BLaER1 (cell line): ENCODE measurements around the gene TUBGCP2.
A peak's percentile ranks its signal among the peaks of the same experiment; 100 is the strongest.

ENCODE experiments used
- H3K27ac ChIP-seq: shearing (Covaris generic); formaldehyde crosslinking; 2 replicates; pipeline ENCODE4 v1.8.1; 2022
- H3K27me3 ChIP-seq: shearing (Covaris generic); formaldehyde crosslinking; 2 replicates; pipeline ENCODE4 v1.8.1; 2022
- H3K36me3 ChIP-seq: shearing (Covaris generic); formaldehyde crosslinking; 2 replicates; pipeline ENCODE4 v1.8.1; 2022
- H3K4me1 ChIP-seq: shearing (Covaris generic); formaldehyde crosslinking; 2 replicates; pipeline ENCODE4 v1.8.1; 2022
- H3K4me2 ChIP-seq: shearing (Covaris generic); formaldehyde crosslinking; 2 replicates; pipeline ENCODE4 v1.8.1; 2022
- H3K4me3 ChIP-seq: shearing (Covaris generic); formaldehyde crosslinking; 2 replicates; pipeline ENCODE4 v1.8.1; 2022
- H3K9ac ChIP-seq: shearing (Covaris generic); formaldehyde crosslinking; 2 replicates; pipeline ENCODE4 v1.8.1; 2022
- H3K9me3 ChIP-seq: shearing (Covaris generic); formaldehyde crosslinking; 2 replicates; pipeline ENCODE4 v1.8.1; 2022
- H4K20me1 ChIP-seq: shearing (Covaris generic); formaldehyde crosslinking; 2 replicates; pipeline ENCODE4 v1.8.1; 2022
- Cebpa-rat ChIP-seq: shearing (Covaris generic); IDR thresholded peaks from 2 replicates; pipeline ENCODE4 v1.8.1; 2022

The TUBGCP2 gene

DNA sequence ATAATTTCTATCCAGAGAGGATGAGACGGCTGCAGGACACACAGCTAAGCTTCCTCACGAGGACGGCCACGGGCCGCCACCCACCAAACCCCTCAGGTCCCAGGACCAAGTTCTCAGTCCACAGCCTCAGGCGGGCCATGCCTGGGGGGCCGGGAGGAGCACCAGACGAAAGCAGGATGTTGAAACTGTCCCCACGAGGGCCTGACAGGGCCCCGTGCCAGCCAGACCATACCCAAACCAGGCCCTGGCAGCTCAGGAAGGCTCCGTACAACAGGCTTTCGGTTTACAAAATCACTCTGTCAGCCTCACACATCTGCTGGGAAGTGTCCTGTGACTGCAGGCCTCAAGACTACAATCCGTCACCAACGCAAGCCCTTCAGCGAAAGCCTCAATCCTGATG, 14.5 kb downstream of the TUBGCP2 start:
- Histone ChIP-seq H4K20me1 (peaks cover 43% of the 10 kb centered on the region), H3K36me3 (peaks cover 89% of the 10 kb centered on the region), H3K4me2 (no peak overlapping the region), H3K4me3 (no peak overlapping the region), H3K4me1 (no peaks in the 10 kb centered on the region), H3K9ac (peak overlapping the region; percentile 49; the same call in 1 of the 2 replicates), H3K27me3 (no peaks in the 10 kb centered on the region), H3K27ac (no peak overlapping the region), H3K9me3 (no peaks in the 10 kb centered on the region)
- no peak for TF ChIP-seq Cebpa-rat

GRCh38 chr10:133293810-133294119, 14.9 kb downstream of the TUBGCP2 start:
- no peak for TF ChIP-seq Cebpa-rat
- H3K9ac ChIP-seq = no peak overlapping the region; the same call in 1 of the 2 replicates

DNA sequence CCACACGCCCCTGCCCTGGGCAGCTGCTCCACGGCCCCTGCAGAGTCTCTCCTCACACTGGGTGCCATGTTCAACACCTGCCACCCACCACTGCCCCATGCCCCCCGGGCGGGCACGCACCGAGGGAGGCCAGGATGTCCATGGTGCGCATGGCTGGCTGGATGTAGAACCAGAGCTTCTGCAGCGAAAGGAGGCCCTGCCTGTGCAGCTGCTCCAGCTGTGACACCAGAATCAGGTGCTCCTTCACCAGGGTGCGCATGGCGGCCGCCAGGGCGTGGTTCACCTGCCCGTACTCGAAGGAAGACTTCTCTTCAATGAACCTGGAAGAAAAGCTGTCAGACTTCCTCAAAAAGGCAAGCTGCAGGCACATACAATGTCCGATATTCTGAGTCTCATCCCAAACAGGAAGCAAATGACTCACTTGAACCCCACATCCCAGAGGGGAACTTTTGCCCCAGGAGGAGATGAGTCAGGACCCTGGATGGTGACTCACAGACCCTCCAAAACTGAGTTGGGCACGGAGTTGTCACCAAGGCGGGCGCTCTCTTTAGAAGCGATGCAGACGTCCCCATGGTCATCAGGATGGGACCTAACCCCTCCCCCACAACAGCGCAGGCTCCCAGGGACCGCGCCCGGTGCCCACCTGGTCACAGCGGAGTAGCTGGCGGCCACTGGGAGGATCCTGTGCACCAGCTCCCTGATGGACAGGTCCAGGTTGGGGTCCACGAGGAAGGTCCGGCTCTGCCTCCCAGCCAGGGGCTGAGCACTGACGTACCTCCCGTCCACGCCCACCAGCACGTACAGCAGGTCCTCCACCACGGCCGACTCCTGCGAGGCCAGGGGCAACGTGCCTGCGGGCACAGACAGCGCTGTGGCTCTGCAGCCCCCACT, 15.5 kb downstream of the TUBGCP2 start:
- Histone ChIP-seq H4K20me1 (peaks cover 34% of the 10 kb centered on the region), H3K9ac (no peak overlapping the region), H3K4me2 (no peak overlapping the region), H3K9me3 (no peaks in the 10 kb centered on the region), H3K4me1 (no peaks in the 10 kb centered on the region), H3K27ac (no peak overlapping the region), H3K27me3 (no peaks in the 10 kb centered on the region), H3K36me3 (peaks cover 89% of the 10 kb centered on the region), H3K4me3 (no peak overlapping the region)
- no peak for TF ChIP-seq Cebpa-rat

More at GRCh38 chr10:133293810-133294119, 14.9 kb downstream of the TUBGCP2 start:
- Histone ChIP-seq H3K4me1 (no peaks in the 10 kb centered on the region), H4K20me1 (peaks cover 40% of the 10 kb centered on the region), H3K27ac (no peak overlapping the region), H3K27me3 (no peaks in the 10 kb centered on the region), H3K4me2 (no peak overlapping the region), H3K9me3 (no peaks in the 10 kb centered on the region), H3K4me3 (no peak overlapping the region), H3K36me3 (peaks cover 89% of the 10 kb centered on the region)

GRCh38 chr10:133289761-133290160, 18.9 kb downstream of the TUBGCP2 start:
- H4K20me1 ChIP-seq = peaks cover 43% of the 10 kb centered on the region
- peaks cover 87% of the 10 kb centered on the region for H3K36me3 ChIP-seq
- no peak overlapping the region for H3K4me2 ChIP-seq
- no peaks in the 10 kb centered on the region for H3K27me3 ChIP-seq
- no peaks in the 10 kb centered on the region for H3K4me1 ChIP-seq
- no peak overlapping the region for H3K27ac ChIP-seq
- no peak overlapping the region for H3K4me3 ChIP-seq
- no peaks in the 10 kb centered on the region for H3K9me3 ChIP-seq
- no peak overlapping the region for H3K9ac ChIP-seq
- no peak for TF ChIP-seq Cebpa-rat

GRCh38 chr10:133287832-133288500, 20.7 kb downstream of the TUBGCP2 start:
- no peaks in the 10 kb centered on the region for H3K9me3 ChIP-seq
- no peak overlapping the region for H3K4me2 ChIP-seq
- H3K36me3 ChIP-seq = peaks cover 87% of the 10 kb centered on the region
- H3K27ac ChIP-seq = no peak overlapping the region
- H4K20me1 ChIP-seq = peaks cover 36% of the 10 kb centered on the region; the same call in 1 of the 2 replicates
- H3K27me3 ChIP-seq = no peaks in the 10 kb centered on the region
- TF ChIP-seq Cebpa-rat = no peak
- no peaks in the 10 kb centered on the region for H3K4me1 ChIP-seq
- H3K4me3 ChIP-seq = no peak overlapping the region
- no peak overlapping the region for H3K9ac ChIP-seq

DNA sequence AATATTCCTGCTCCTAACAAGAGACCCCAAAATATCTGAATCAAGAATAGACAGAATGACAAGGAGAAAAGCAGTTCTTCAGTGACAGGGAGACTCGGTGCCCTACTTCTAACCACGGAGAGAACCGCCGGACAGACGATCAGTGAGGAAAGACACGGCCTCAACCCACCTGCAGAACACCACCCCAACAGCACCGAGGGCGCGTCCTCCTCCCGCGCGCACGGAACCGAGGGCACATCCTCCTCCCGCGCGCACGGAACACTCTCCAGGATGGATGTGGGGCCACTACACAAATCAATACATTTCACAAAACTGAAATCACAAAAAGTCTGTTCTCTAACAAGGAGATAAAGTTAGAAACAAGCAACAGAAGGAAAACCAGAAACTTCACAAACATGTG, 22.3 kb downstream of the TUBGCP2 start:
- Histone ChIP-seq H3K4me1 (no peaks in the 10 kb centered on the region), H4K20me1 (peaks cover 36% of the 10 kb centered on the region; the same call in 1 of the 2 replicates)

DNA sequence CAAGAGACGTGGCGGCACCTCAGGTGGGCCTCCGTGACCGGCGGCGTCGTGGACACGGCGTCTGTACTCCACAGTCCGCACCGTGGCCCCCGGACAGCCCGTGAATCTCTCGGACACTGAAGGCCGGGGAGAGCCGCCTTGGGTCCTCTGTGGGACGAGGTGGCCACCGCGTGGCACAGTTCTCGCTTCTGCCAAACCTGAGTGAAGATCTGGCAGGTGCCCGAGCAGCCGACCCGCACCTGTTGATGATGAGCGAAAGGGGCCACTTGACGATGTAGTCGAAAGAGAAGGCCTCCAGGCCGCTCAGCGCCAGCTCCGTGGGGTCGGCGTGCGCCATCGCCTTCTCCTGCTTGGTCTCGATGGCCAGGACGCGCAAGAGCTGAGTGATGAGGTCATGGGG, 23.5 kb downstream of the TUBGCP2 start:
- Histone ChIP-seq H3K4me3 (no peak overlapping the region), H3K4me1 (no peaks in the 10 kb centered on the region), H3K36me3 (peaks cover 98% of the 10 kb centered on the region), H3K9me3 (no peaks in the 10 kb centered on the region), H3K9ac (no peak overlapping the region), H3K27me3 (no peaks in the 10 kb centered on the region), H3K4me2 (no peak overlapping the region), H4K20me1 (peaks cover 42% of the 10 kb centered on the region), H3K27ac (no peak overlapping the region)
- no peak for TF ChIP-seq Cebpa-rat

More for the DNA sequence above, 22.3 kb downstream of the TUBGCP2 start:
- H3K27ac ChIP-seq = no peak overlapping the region
- no peak overlapping the region for H3K4me2 ChIP-seq
- no peak for TF ChIP-seq Cebpa-rat
- H3K4me3 ChIP-seq = no peak overlapping the region
- no peaks in the 10 kb centered on the region for H3K9me3 ChIP-seq
- no peaks in the 10 kb centered on the region for H3K27me3 ChIP-seq
- H3K9ac ChIP-seq = no peak overlapping the region
- peaks cover 96% of the 10 kb centered on the region for H3K36me3 ChIP-seq

- Histone ChIP-seq H3K9me3 (no peaks in the 10 kb centered on the region), H3K4me2 (no peak overlapping the region), H3K4me3 (no peak overlapping the region), H3K4me1 (peaks cover 10% of the 10 kb centered on the region), H3K9ac (no peak overlapping the region), H4K20me1 (peaks cover 51% of the 10 kb centered on the region), H3K27me3 (no peaks in the 10 kb centered on the region), H3K27ac (no peak overlapping the region), H3K36me3 (peaks cover 98% of the 10 kb centered on the region)
- TF ChIP-seq Cebpa-rat = no peak
Observed at GRCh38 chr10:133283931-133284330, 24.7 kb downstream of the TUBGCP2 start.

DNA sequence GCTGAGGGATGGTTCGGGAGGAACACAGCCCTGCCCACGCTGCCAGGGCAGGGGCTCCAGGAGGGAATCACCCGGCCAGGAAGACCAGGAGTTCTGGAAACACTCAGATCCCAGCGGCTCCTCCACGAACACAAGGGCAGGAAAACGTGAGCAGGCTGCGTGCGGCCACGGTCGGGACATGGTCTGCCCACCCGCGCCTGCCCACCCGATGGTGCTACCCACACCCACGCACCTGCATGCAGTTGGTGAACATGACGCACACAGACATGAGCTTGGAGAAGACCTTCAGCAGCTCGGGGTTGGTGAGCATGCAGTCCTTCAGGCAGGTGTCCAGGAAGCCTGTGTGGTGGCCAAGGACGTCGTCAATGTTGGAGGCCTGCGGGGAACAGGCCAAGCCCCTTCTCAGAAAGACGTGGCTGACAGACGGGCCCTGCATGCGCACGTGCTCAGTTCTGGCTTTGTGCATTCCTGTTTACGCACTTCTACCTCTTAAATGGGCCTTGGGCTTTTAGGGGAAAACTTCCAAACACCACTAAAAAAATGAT, 25.8 kb downstream of the TUBGCP2 start:
- Histone ChIP-seq H3K4me3 (no peak overlapping the region), H3K27me3 (no peaks in the 10 kb centered on the region), H3K4me2 (no peak overlapping the region), H4K20me1 (peaks cover 61% of the 10 kb centered on the region), H3K9ac (no peak overlapping the region), H3K27ac (no peak overlapping the region), H3K36me3 (peaks cover 92% of the 10 kb centered on the region), H3K4me1 (peaks cover 20% of the 10 kb centered on the region), H3K9me3 (no peaks in the 10 kb centered on the region)
- TF ChIP-seq Cebpa-rat = no peak
